GM10248 (cell line): ENCODE measurements around the gene BICDL2.

ENCODE experiments used
- CTCF ChIA-PET: fragments of 300-600 bp; sonication (Branson Sonifier 250); formaldehyde crosslinking; extraction: SDS; loops from one replicate; lab custom pipeline; 2021; ENCODE audit warnings: antibody characterized with exemption; lab: Yijun Ruan, JAX
- POLR2A ChIA-PET: fragments of 350-650 bp; sonication (Branson Sonifier 250); formaldehyde crosslinking; extraction: SDS; loops from one replicate; lab custom pipeline; 2020; ENCODE audit warnings: antibody characterized with exemption; lab: Yijun Ruan, JAX
- DNase-seq: peaks from one replicate; pipeline ENCODE4 v3.0.0; 2012; ENCODE audit errors: extremely low spot score
- TF ChIP-seq, protein P1 (sequence below): IDR thresholded peaks from 2 replicates; pipeline ENCODE4 v1.5.1; 2012; ENCODE audit warnings: mild to moderate bottlenecking, low read depth; ENCODE audit errors: extremely low read depth, missing control alignments, control extremely low read depth

The BICDL2 gene

DNA sequence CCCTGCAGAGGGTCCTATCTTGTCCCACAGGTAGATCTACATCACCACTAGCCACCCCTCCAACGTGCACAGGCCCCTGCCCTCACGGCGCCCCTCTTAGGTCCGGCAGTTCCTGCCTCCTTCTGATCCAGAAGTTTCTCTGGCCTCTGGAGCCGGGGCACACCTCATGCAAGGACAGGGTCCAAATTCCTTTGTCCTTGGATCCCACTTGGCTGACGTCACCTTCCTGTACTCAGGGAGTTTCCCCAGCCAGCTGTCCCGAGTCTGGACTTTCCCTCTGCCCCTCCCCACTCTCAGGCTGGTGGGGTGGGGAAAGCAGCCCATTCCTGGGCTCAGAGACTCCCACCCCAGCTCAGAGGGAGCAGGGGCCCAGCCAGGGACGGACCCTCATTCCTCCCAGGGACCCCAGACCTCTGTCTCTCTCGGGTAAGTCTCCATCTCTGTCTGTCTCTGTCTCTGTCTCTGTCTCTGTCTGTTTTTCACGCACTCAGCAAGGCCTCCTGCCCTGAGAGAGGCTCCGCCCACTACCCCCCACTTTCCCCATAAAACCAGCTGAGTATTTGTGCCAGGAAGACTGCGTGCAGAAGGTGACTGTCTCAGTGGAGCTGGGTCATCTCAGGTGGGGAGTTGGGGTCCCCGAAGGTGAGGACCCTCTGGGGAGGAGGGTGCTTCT lies 28.5 kb upstream of the BICDL2 start, which contains the start of gene IL32:
Gene IL32, plus strand, starts transcription at position 572 of the 673 bp plus-strand sequence. CDS start 172 bp downstream, outside the sequence.
- TF ChIP-seq, protein P1, sequence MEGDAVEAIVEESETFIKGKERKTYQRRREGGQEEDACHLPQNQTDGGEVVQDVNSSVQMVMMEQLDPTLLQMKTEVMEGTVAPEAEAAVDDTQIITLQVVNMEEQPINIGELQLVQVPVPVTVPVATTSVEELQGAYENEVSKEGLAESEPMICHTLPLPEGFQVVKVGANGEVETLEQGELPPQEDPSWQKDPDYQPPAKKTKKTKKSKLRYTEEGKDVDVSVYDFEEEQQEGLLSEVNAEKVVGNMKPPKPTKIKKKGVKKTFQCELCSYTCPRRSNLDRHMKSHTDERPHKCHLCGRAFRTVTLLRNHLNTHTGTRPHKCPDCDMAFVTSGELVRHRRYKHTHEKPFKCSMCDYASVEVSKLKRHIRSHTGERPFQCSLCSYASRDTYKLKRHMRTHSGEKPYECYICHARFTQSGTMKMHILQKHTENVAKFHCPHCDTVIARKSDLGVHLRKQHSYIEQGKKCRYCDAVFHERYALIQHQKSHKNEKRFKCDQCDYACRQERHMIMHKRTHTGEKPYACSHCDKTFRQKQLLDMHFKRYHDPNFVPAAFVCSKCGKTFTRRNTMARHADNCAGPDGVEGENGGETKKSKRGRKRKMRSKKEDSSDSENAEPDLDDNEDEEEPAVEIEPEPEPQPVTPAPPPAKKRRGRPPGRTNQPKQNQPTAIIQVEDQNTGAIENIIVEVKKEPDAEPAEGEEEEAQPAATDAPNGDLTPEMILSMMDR: no peak
- peak; percentile 72 for DNase-seq
- CTCF ChIA-PET: interaction anchor here (0.9 to 5.8 kb wide), 7 partner anchors 11 to 85 kb away, joined by 3 to 43 read pairs (median 4); no protein-coding TSS in a partner anchor
- POLR2A ChIA-PET: no interaction called here

DNA sequence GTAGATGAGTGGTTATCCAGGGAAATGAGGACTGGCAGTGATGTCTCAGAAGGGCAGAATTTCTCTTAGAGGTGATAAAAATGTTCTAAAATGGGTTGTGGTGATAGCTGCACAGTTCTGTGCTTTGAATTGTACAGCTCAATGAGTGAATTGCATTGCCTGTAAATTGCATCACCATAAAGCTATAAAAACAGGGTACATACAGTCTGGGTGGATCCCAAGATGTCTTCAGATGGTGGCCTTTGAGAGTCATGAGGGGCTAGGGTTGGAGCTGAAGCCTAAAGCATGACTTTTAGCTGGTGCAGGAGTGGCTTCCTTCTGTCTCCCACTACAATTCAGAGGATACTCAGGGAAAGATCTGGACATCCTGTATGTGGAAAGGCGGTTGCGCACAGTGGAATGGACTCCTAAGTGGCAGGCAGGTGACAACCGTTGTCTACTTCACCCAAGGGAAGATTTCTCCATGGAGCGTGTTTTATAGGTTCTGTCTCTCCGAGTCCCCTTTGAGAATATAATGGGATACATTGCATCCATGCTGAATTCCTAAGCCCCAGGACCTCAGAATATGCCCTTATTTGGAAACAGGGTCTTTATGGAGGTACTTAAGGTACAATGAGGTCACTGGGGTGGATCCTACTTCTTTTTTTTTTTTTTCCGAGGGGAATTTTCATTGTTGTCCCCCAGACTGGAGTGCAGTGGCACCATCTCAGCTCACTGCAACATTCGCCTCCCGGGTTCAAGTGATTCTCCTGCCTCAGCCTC lies 27.1 kb upstream of the BICDL2 start:
- TF ChIP-seq, protein P1: no peak
- CTCF ChIA-PET: interaction anchor here (0.6 to 5.8 kb wide), 11 partner anchors 14 to 87 kb away, joined by 3 to 43 read pairs (median 4); no protein-coding TSS in a partner anchor
- POLR2A ChIA-PET: no interaction called here
- DNase-seq: no peak

DNA sequence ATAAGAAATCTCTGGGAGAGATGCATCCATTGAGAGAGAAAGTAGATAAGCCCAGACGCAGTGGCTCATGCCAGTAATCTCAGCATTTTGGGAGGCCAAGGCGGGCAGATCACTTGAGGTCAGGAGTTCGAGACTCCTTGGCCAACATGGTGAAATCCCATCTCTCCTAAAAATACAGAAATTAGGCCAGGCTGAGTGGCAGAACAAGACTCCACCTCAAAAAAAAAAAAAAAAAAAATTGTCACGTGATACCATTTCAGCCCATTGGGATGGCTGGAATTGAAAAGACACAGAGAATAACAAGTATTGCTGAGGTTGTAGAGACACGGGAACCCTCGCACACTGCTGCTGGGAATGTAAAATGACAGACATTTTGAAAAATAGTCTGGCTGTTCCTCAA lies 25.8 kb upstream of the BICDL2 start:
- no peak for DNase-seq
- TF ChIP-seq, protein P1: no peak
- ChIA-PET CTCF (interaction anchor here (1.0 to 5.8 kb wide), 6 partner anchors 32 to 67 kb away, joined by 3 to 43 read pairs (median 3); no protein-coding TSS in a partner anchor), POLR2A (no interaction called here)

DNA sequence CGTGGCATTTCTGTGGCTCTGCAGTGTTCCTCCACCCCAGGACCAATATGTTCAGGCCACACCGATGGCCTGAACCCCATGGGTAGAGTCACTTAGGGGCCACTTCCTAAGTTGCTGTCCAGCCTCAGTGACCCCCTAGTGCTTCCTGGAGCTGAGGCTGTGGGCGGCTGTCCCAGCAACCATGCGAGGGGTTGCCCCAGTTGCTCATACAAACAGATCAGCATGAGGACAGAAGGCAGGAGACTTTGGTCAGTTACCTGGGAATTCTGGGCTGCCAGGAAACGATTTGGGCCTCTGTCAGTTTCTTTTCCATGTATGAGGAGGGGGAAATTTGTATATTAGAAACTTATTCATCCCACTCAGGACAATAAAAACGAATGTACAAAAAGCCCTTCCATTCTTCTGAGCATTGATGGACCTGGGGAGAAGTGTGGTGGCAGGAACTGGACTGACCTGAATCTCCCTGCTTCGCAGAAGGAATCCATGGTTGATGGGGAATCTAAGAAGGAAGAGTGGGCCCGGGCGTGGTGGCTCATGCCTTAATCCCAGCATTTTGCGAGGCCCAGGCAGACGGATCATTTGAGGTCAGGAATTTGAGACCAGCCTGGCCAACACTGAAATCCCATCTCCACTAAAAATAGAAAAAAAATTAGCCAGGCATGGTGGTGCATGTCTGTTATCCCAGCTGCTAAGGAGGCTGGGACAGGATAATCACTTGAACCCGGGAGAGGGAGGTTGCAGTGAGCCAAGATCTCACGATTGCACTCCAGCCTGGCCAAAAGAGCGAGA lies 23.8 kb upstream of the BICDL2 start:
- POLR2A ChIA-PET: no interaction called here
- CTCF ChIA-PET: interaction anchor here (1.1 to 4.4 kb wide), 13 partner anchors 9 to 112 kb away, joined by 3 to 119 read pairs (median 10); partner anchors contain the start of genes ZNF205, ZNF213 and ZSCAN10
- DNase-seq: no peak
- TF ChIP-seq, protein P1: no peak

DNA sequence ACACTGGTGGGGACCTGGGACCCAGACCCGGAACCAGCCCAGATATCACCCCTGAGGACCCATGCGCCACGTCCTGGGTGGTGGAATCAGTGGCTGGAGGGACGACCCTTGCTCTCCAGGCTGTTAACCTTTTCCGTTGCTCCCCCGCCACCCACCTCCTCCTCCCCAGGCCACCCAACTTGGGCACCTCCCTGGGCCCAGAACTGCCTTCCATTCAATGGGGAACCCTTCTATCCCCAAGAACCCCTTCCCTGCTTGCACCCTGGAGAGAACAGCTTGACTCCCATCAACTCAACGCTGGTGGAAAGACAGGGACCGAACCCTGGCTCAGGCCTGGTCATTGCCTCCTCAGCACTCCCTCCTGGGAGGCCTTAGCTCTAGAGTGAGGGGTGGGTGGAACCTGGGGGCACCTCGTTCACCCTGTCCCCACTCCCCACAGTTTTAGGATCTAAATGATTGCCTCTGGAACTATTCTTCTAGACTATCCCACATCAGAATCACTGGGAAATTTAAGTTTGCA lies 23.0 kb upstream of the BICDL2 start:
- POLR2A ChIA-PET: no interaction called here
- CTCF ChIA-PET: interaction anchor here (0.7 to 4.4 kb wide), 22 partner anchors 9 to 341 kb away, joined by 3 to 119 read pairs (median 6); partner anchors contain the start of genes HCFC1R1, THOC6, ZNF174 and ZNF205
- no peak for DNase-seq
- TF ChIP-seq, protein P1: no peak
